Smooth muscle cell (in vitro differentiated cells): ENCODE measurements around the gene RPL19. TPM values are rescaled to one million over a fixed set of nuclear protein-coding genes. Genes with fewer than 3 reads are reported as not detected.

ENCODE experiments used
- DNase-seq: peaks from one replicate; lab custom pipeline; 2025; ENCODE audit not compliant: unreplicated experiment; lab: John Stamatoyannopoulos, UW
- H2AFZ ChIP-seq: fragments of 200-600 bp; sonication (generic); 2 replicates; pipeline ENCODE4 v1.6.0; 2016; ENCODE audit warnings: antibody characterized with exemption, low read depth, mild to moderate bottlenecking
- H3F3A ChIP-seq: fragments of 200-600 bp; sonication (generic); 2 replicates; pipeline ENCODE4 v1.6.0; 2017; ENCODE audit warnings: antibody characterized with exemption, low read depth
- H3K27ac ChIP-seq: fragments of 200-600 bp; sonication (generic); 2 replicates; pipeline ENCODE4 v1.5.1; 2016; ENCODE audit warnings: low read depth, mild to moderate bottlenecking
- H3K27me3 ChIP-seq: fragments of 200-600 bp; sonication (generic); 2 replicates; pipeline ENCODE4 v1.6.1; 2016; ENCODE audit warnings: low read depth, mild to moderate bottlenecking
- H3K36me3 ChIP-seq: fragments of 200-600 bp; sonication (generic); 2 replicates; pipeline ENCODE4 v1.5.1; 2016; ENCODE audit warnings: low read depth
- H3K4me1 ChIP-seq: fragments of 200-600 bp; sonication (generic); 2 replicates; pipeline ENCODE4 v1.5.1; 2016; ENCODE audit warnings: low read depth
- H3K4me2 ChIP-seq: fragments of 200-600 bp; sonication (generic); 2 replicates; pipeline ENCODE4 v1.6.0; 2016; ENCODE audit warnings: mild to moderate bottlenecking
- H3K4me3 ChIP-seq: fragments of 200-600 bp; sonication (generic); 2 replicates; pipeline ENCODE4 v1.5.1; 2016; ENCODE audit warnings: mild to moderate bottlenecking
- H3K79me2 ChIP-seq: fragments of 200-600 bp; sonication (generic); 2 replicates; pipeline ENCODE4 v1.6.0; 2016; ENCODE audit warnings: low read depth, mild to moderate bottlenecking
- H3K9ac ChIP-seq: fragments of 200-600 bp; sonication (generic); 2 replicates; pipeline ENCODE4 v1.6.0; 2016; ENCODE audit warnings: low read depth
- H3K9me3 ChIP-seq: fragments of 200-600 bp; sonication (generic); replicated peaks from 2 replicates; pipeline ENCODE4 v1.5.1; 2016; ENCODE audit warnings: low read depth
- H4K20me1 ChIP-seq: fragments of 200-600 bp; sonication (generic); 2 replicates; pipeline ENCODE4 v1.6.0; 2016; ENCODE audit warnings: low read depth
- CTCF ChIP-seq: fragments of 200-600 bp; sonication (generic); IDR thresholded peaks from 2 replicates; pipeline ENCODE4 v1.5.1; 2017; ENCODE audit warnings: borderline replicate concordance, mild to moderate bottlenecking, antibody characterized with exemption; ENCODE audit not compliant: insufficient read depth, poor library complexity, severe bottlenecking
- WGBS: methylation state at CpG from one replicate; pipeline ENCODE4 v1.1.7; 2016; ENCODE audit warnings: low lambda C conversion rate; 5-methylcytosine and 5-hydroxymethylcytosine counted together
- polyA plus RNA-seq: library from polyadenylated mRNA; unstranded; fragments of >200 nt; fragmentation: Nextera tagmentation; extraction: Ambion mirVana; gene quantifications from 2 replicates; pipeline ENCODE4 v1.2.1, GENCODE V29; 2016
- total RNA-seq: library from RNA; depleted of rRNA; stranded (reverse); fragments of >200 nt; gene quantifications from 2 replicates; pipeline ENCODE4 v1.2.3, GENCODE V29; 2014

The RPL19 gene
- total and polyA plus RNA-seq, 2 experiments from 2014 or later: 818 to 2,675 TPM

GRCh38 chr17:39177256-39177655 lies 22.8 kb upstream of the RPL19 start:
- no peak overlapping the region for H3K4me3 ChIP-seq
- no peaks in the 10 kb centered on the region for H3K79me2 ChIP-seq
- H3K4me2 ChIP-seq: no peak overlapping the region
- H3F3A ChIP-seq: no peaks in the 10 kb centered on the region
- H4K20me1 ChIP-seq: peaks cover 12% of the 10 kb centered on the region
- no peaks in the 10 kb centered on the region for H3K9me3 ChIP-seq
- no peak overlapping the region for H3K9ac ChIP-seq
- WGBS: 86% methylated on average over 12 of the region's 12 CpGs
- no peak overlapping the region for H2AFZ ChIP-seq
- no peaks in the 10 kb centered on the region for H3K4me1 ChIP-seq
- no peak for DNase-seq
- H3K27ac ChIP-seq: no peak overlapping the region
- H3K36me3 ChIP-seq: no peaks in the 10 kb centered on the region
- H3K27me3 ChIP-seq: no peaks in the 10 kb centered on the region
- TF ChIP-seq CTCF: no peak

GRCh38 chr17:39178536-39178935 lies 21.5 kb upstream of the RPL19 start:
- TF ChIP-seq CTCF: no peak
- 54% methylated on average over 4 of the region's 4 CpGs for WGBS
- Histone ChIP-seq H3F3A (no peaks in the 10 kb centered on the region), H3K4me1 (no peaks in the 10 kb centered on the region), H3K9me3 (no peaks in the 10 kb centered on the region), H3K4me2 (no peak overlapping the region), H3K27me3 (no peaks in the 10 kb centered on the region), H3K27ac (peak overlapping the region; percentile 47), H3K36me3 (peaks cover 4% of the 10 kb centered on the region), H3K79me2 (no peaks in the 10 kb centered on the region), H3K4me3 (no peak overlapping the region), H2AFZ (no peak overlapping the region), H3K9ac (no peak overlapping the region), H4K20me1 (peaks cover 12% of the 10 kb centered on the region)
- no peak for DNase-seq

GRCh38 chr17:39181303-39181702 lies 18.8 kb upstream of the RPL19 start:
- Histone ChIP-seq H3K9ac (no peak overlapping the region), H3K79me2 (no peaks in the 10 kb centered on the region), H3K4me2 (no peak overlapping the region), H3K4me1 (no peaks in the 10 kb centered on the region), H3K9me3 (no peaks in the 10 kb centered on the region), H3K27ac (no peak overlapping the region), H3K36me3 (peaks cover 4% of the 10 kb centered on the region), H4K20me1 (peaks cover 12% of the 10 kb centered on the region), H2AFZ (no peak overlapping the region), H3K27me3 (no peaks in the 10 kb centered on the region), H3K4me3 (no peak overlapping the region), H3F3A (no peaks in the 10 kb centered on the region)
- 97% methylated on average over 5 of the region's 5 CpGs for WGBS
- TF ChIP-seq CTCF: no peak
- DNase-seq: no peak

GRCh38 chr17:39183045-39183444 lies 17.0 kb upstream of the RPL19 start:
- no peak for TF ChIP-seq CTCF
- Histone ChIP-seq H3K27ac (no peak overlapping the region), H3K4me2 (no peak overlapping the region), H3K79me2 (no peaks in the 10 kb centered on the region), H3K9ac (no peak overlapping the region), H3K4me3 (no peak overlapping the region), H4K20me1 (peaks cover 7% of the 10 kb centered on the region), H3F3A (no peaks in the 10 kb centered on the region), H3K4me1 (no peaks in the 10 kb centered on the region), H3K9me3 (no peaks in the 10 kb centered on the region), H3K36me3 (peaks cover 4% of the 10 kb centered on the region), H2AFZ (no peak overlapping the region), H3K27me3 (no peaks in the 10 kb centered on the region)
- WGBS: 96% methylated on average over 5 of the region's 5 CpGs
- no peak for DNase-seq
